Measurements from ENCODE around the gene PARN.

- TF ChIP-seq POLR2A (IDR thresholded peaks at IDR 0.05) (no peak), CTCF (IDR thresholded peaks at IDR 0.05) (no peak)
These were observed 205.5 kb downstream of the PARN start for GRCh38 chr16:14424595-14424994.

Measured in prostate gland (tissue), 2 donors.